LHCN-M2 (cell line): ENCODE results near the gene DUS2. TPM values are rescaled to one million over a fixed set of nuclear protein-coding genes. Genes with fewer than 3 reads are reported as not detected.

Experiments
- DNase-seq: peaks from one replicate; pipeline ENCODE4 v3.0.0-alpha.2; 2012; ENCODE audit warnings: low read depth
- total RNA-seq: library from RNA; depleted of rRNA; stranded (reverse); fragments of >200 nt; gene quantifications from 2 replicates; pipeline ENCODE4 v1.2.3, GENCODE V29; 2014

DUS2 gene
- total RNA-seq, 1 experiment from 2014 or later, result 20.1 TPM

DNA sequence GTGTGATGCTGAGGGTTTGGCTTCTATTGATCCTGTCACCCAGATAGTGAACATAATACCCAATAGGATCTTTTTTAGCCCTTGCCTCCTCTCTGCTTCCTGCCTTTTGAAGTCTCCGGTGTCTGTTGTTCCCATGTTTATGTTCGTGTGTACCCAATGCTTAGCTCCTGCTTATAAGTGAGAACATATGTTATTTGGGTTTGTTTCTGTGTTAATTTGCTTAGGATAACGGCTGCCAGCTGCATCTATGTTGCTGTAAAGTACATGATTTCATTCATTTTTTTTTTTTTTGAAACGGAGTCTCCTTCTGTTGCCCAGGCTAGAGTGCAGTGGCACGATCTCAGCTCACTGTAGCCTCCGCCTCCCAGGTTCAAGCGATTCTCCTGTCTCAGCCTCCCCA is 23.0 kb downstream of the DUS2 start:
- DNase-seq, result no peak

DNA sequence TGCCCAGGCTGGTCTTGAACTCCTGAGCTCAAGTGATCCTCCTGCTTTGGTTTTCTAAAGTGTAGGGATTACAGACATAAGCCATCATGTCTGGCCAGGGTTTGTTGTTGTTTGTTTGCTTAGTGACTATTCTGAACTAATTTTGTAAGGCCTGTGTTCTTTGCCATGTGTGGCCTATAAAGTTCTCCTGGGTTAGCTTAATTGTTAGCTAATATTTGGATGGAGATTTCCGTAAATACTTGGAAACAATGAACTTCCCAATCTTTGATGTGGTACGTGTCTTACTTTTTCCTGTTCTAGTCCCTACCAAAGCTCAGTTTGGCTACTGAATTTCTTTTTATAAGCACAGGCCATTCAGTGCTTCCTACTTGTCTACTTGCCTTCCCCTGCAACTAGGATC is 24.9 kb downstream of the DUS2 start:
- no peak for DNase-seq

DNA sequence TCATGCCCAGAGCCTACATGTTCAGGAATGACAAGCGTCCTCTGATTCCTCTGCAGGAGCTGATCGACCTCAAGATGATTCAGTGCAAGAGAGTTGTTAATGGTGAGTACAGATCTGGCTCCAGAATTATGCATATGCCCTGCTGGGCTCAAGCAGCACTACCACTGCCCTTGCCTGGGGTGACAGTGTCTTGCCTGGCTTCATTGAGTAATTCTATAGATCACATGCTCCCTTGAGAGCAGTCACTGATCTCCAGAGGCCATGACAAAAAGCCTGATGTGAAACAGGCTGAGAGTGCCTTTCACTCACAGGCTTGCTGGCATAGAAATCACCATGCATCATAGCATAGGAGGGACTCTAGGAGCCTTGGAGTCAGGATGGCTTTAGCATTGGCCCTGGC is 26.4 kb downstream of the DUS2 start:
- DNase-seq, result no peak

GRCh38 chr16:68055395-68055794 is 32.3 kb downstream of the DUS2 start:
- no peak for DNase-seq

GRCh38 chr16:68059804-68060203 is 36.7 kb downstream of the DUS2 start:
- no peak for DNase-seq

GRCh38 chr16:68061396-68061795 is 38.3 kb downstream of the DUS2 start:
- no peak for DNase-seq

GRCh38 chr16:68062910-68063393 is 39.9 kb downstream of the DUS2 start:
- no peak for DNase-seq

DNA sequence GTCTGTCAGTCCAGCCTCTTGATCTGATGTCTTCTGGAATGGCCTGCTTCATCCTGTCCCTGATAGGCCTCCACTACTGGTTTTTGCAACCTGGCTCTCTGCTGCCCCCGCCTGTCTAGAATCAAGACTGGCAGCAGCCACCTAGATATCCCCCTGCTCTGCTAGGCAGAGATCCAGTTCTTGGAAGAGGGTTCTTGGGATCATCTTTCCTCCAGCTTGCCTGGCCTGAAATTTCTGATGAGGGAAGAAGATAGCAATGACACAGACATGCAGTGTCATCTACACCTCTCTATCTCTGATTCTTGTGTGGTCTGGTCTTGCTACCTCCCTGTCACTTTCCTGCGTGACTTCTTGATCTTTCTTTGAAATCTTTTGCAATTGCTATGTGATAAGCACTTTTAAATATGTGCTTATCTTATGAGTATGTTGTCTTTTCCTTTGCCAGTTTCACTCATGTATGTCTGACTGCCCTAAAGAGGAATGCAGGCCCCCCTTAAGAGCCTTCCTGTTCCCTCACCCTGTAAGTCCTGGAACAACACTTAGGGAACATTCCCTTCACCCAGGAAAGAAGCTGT is 41.8 kb downstream of the DUS2 start:
- peak; percentile 78 for DNase-seq

GRCh38 chr16:68065716-68066305 is 42.7 kb downstream of the DUS2 start:
- DNase-seq, result peak; percentile 85

DNA sequence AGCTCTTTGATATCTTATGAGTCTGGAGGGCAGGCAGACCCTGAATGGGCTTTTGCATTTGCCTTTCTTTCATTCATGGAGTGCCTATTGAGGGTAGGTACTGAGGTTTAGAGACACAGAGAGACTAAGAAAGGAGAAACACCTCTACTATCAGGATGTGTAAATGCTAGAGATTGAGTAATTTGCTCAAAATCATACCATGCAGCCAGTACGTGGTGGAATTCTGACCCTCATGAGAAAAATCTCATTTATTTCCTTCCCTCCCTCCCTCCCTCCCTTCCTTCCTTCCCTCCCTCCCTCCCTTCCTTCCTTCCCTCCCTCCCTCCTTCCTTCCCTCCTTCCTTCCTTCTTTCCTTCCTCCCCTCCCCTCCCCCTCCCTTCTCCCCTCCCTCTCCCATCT is 43.7 kb downstream of the DUS2 start:
- no peak for DNase-seq

- DNase-seq, result no peak
These were observed 45.8 kb downstream of the DUS2 start for GRCh38 chr16:68068926-68069325.

- DNase-seq, result peak; percentile 87
These were observed 46.6 kb downstream of the DUS2 start for GRCh38 chr16:68069511-68070248.

DNA sequence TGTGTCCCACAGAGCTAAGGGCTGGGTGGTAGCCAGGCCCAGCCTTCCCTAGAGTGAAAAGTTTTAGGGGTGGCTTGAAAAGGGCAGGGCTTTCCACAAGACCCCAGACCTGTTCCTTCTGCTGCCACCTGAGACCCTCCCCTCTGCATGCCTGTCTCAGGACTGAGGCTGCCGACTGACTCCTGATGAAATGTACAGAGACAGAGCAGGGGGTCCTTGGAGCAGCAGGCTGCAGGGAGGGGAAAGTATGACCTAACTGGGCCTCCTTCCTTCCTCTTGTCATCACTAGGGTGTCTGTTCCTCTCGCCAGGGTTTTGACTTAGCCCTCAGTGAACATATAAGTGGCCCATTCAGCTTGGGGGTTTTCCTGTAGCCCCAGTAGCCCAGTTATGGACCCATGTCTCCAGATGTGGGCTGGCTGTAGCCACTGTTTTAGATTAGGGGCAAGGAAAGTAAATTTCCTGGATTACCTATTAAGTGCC is 47.2 kb downstream of the DUS2 start:
- DNase-seq, result no peak

DNA sequence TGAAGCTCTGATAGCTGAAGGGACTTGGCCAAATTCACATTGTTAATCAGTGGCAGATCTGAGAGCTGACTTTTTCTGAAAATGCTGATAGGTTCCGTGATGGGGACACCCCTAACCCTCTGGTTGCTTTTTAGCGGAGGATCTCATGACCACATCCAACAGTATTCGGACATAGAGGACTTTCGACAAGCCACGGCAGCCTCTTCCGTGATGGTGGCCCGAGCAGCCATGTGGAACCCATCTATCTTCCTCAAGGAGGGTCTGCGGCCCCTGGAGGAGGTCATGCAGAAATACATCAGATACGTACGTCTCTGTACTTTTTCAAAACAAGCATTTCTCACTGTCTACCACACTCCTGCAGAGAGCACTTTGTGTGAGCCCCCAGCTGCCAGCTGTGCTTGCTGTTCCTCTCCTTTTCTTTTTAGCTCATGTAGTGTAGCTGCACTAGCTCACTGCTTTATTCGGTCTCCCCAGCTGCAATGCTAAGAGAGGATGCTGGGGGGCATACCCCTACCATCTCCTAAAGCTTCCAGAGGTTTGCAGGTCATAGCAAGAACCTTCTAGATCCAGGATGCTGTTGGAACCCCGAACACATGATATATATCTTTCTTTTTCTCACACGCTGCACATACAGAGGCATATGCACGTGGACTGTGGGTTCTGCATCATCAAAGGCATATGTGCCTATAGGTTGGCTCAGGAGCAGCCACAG is 47.9 kb downstream of the DUS2 start:
- DNase-seq, result no peak

DNA sequence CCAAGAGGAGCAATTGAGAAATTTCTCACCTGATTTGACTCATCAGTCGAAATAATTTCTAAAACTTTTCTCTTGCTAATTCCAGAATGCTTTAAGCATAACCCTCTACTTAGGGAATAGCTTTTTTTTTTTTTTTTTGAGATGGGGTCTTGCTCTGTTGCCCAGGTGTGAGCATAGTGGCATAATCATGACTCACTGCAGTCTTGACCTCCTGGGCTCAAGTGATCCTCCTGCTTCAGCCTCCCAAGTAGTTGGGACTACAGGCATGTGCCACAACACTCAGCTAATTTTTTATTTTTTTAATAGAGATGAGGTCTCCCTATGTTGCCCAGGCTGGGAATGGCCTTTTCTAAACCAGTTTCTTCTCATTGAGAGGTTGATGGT is 48.4 kb downstream of the DUS2 start:
- DNase-seq, result no peak

DNA sequence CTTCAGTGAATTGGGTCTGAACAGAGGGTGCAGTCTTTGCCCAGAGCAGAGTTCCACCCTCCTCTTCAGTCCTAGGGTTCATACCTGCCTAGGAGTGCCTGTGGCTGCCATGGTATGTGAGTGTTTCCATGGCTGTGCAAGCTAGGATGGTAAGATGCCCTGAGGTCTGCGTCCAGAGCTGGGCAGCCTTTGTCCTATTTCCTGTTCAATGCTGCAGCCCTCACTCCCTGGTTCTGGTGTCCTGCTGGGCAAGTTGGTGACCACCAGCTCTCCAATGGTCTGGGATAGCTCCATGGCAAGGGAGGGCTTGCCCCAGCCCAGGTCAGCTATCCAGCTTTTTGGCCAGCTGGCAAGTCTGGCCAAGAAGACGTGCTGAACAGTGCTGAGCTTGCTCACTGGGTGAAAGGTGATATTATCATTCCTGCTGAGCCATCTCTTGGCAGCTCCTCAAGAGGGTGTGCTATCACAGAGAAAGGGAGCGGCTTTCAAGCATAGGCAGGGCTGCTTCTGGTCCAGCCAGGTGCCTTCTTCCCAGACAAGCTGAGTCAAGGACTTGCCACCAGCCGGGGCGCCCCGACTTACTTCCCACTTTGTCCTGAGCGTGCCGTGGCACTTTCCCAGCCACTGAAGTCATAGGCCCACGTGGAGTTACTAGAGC is 49.1 kb downstream of the DUS2 start:
- DNase-seq, result peak; percentile 77

- no peak for DNase-seq
These were observed 51.0 kb downstream of the DUS2 start for GRCh38 chr16:68073902-68074760.

- no peak for DNase-seq
These were observed 51.9 kb downstream of the DUS2 start for GRCh38 chr16:68074850-68075555.

- no peak for DNase-seq
These were observed 52.9 kb downstream of the DUS2 start for GRCh38 chr16:68075980-68076379.

DNA sequence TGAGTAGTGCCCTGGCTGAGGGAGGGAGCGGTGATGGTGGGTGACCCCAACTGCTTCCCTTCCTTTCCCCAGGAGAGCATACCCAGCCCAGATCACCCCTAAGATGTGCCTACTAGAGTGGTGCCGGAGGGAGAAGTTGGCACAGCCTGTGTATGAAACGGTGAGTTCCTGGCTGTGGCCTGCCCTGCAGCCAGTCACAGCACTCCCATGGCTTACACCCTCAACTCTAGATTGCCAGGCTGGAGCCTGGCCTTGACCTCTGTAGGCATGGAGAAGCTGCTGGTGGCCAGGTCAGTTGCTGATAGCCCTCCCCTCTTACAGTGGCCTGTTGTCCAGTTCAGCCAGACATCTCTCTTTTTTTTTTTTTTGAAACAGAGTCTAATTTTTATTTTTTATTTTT is 53.5 kb downstream of the DUS2 start:
- DNase-seq, result no peak
